GM21360 (cell line): Measurements from ENCODE around the gene NTF3.

ENCODE experiments used
- ATAC-seq: cut with Tn5 transposase; IDR thresholded peaks from one replicate; pipeline ENCODE4 v1.9.1; 2021; ENCODE audit warnings: mild to moderate bottlenecking, moderate library complexity; ENCODE audit not compliant: unreplicated experiment

The NTF3 gene

DNA sequence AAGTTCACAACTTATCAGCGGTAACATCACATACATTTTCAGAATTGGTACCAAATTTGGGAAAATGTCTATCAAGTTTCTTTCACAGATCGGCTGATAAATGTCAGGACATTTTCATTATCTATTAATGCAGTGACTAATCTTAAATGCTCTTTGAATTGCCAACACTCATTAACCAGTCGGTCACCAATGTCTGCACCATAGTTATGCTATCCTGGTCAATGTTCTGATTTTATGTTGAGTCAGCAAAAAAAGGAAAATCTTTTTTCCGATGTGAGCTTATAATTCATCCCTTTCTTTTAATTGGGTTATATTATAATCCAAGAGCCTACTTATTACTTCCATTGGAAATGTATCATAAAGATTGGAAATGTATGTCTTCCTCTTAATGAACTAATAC, 77.2 kb downstream of the NTF3 start:
- ATAC-seq: no peak

DNA sequence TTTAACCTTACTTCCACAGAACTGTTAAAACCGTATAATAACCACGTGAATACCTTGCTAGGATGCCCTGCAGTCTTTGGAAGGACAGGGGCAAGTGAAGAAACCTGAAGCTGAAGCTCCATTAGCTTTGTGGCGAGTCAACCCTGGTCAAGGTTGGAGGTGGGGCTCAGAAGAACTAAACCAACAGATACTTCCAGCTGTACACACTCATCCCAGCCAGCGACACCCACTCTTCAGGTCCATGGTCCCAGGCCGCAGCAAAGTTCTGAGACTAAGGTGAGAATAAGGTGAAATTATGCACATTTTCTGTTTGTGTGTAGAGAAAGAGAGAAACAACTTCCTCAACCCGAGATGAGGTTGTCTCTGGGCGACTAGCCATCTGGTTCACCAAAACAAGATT, 77.6 kb downstream of the NTF3 start:
- no peak for ATAC-seq

DNA sequence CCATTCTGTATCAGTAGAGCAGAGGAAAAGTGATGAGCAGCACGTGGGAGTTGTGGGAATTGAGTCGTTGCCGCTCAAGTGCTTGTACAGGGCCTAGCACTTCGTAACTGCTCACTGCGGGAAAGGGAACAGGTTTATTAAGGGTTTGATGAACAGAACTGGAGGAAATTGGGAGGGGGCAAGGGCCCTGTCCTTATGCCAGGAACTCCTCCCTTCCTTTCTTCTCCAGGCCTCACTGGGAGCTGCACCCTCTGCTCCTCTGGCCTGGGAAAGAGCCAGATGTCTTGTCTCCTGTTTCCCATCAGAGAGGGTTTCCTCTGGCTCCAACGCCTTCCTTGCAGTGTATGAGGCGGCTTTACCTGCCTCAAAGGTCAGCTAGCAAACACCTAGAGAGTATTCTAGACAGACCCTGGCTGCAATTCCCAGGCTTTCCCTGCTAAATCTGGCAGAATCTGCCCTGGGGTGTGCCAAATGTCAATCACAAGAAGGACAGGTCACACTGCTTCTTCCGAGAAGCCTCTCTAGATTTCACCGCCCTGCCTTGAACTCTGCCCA, 78.4 kb downstream of the NTF3 start:
- no peak for ATAC-seq

DNA sequence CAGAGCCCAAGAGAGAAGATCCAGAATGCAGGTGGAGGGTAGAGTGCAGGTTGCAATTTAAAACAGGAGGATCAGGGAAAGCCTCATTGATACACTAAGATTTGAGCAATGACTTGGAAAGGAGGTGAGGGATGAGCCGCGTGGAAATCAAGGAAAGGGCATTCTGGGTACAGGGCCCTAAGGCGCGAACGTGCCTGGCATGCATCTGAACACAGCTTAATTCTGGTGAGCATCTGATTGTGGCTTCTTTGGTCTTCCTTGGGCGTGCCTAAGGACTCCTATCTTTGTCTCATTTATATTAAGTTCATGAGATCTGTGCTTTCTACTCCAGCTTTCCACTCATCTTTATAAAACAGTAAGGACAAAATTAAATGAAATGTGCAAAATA, 79.3 kb downstream of the NTF3 start:
- no peak for ATAC-seq

- ATAC-seq: no peak
These were observed 80.0 kb downstream of the NTF3 start for GRCh38 chr12:5511644-5512600.

DNA sequence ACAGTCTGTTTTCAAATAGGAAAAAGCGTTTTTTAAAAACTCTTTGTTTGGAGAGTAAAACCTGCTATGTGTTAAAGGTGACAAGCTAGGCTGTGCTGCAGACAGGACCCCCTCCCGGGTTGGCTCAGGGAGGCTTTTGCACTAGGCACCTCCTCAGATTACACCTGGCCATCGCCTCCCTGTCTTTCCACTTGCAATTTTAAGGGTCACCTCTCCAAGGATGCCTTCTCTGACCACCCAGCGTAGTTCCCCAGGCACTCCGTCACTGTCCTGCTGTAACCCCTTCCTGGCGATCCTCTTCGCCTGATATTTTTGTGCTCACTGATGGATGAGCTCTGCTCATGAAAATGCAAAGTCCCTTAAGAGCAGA, 80.7 kb downstream of the NTF3 start:
- no peak for ATAC-seq

- ATAC-seq: no peak
These were observed 81.5 kb downstream of the NTF3 start for GRCh38 chr12:5513406-5513805.

DNA sequence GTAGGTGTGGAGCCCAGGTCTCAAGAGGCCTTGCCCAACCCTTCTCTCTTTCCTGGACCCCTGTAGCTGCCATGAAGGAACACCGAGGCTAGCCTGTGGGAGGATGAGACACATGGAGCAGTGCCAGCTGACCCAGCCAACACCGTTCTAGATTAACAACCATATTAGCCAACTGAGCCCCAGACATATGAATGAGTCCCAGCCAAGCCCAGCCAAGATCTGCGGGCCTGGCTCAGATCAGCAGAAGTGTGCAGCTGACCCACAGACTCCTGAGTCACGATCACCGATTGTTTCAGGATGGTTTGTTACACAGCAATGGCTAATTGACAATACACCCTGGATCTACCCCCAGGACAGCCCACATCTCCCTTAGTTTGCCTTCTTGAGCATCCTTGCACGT, 82.1 kb downstream of the NTF3 start:
- ATAC-seq: no peak

DNA sequence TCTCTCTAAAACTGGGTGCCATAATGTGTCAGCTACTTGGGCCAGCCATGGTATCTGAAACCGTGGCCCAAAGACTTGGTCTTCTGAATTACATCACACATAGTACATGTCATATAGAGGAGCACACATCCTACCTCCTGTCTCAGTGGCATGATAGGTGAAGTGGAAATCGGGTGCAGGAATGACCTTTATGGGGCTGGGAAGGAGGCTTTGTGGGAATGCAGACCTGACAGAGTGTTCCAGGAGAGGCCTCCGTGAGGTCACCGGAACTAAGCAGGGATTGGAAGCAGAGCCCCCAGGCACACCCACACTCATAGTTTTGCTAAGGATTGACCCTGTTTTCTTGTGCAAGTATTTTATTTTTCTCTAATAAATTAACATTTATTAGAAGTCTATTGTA, 82.6 kb downstream of the NTF3 start:
- no peak for ATAC-seq

GRCh38 chr12:5515458-5515857, 83.5 kb downstream of the NTF3 start:
- ATAC-seq: no peak

DNA sequence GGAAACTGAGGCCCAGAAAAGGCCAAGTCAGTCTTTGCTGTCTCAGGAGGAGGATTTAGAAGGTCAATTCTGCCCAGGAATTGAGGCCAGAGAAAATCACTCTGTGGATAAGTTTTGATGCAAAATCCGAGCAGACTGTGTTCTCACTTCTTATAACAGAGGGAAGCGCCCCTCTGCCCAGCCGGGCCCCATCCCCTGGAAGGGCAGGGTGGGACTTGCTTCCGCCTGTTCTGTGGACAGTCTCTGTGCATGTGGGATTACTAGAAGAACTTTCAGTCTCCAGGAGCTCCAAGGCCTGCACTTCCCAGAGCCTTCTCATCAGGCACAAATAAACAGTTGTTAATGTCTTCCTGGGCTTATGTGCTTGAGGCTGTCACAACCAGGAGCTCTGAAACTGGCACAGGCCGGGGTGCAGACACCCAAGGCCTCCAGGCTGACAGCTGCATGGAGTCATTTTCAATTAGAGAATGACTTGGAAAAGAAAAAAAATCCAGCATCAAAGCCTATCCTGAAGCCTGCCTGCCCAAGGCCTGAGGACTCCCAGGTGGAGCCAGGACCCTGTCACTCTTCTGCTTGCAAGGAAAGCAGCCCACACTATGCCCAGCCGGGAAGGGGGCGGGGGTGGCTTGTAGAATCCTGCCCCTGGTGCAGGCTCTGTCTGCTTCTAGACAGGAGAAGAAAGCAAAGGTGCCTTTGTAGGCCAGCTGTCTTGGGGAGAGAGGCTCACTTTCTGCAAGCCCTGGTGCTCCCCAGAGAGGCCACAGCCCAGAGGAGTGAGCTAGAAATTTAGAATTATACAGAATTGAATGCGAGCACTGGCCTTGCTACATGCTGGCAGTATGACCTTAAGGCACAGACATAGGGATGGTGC, 84.7 kb downstream of the NTF3 start:
- no peak for ATAC-seq

DNA sequence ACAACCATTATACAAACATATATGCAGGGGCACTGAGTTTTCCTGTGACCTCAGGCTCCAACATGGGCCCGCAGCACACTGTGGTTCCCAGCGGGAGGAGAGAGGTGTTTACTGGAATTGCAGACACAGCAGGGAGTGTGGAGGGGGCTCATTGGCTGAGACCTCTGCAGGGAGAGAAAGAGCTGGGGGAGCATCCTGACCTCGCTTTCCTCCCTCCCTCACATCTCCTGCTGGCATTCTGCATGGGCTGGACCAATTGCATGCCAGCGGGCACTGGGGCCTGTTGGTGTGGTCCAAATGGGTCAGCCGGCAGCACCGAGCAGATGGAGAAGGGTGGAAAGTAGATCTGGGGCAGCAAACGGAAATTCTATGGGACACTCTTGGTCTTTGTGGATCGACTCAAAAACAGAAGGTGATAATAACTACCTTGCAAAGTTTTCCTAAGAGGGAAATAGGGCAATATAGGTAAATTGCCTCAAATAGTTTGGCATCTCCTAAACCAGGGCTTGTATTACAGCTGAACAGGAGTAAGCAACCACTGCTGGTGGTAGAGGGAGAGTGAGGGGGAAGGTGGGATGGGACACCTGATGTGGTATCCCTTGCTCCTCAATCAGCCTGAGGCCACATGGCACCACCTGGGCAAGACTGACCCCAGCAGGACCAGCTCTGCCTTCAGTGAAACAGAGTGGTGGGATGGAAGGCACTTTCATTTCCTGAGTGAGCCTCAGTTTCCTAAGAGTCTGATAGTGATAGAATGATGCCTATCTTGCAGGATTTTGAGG, 86.9 kb downstream of the NTF3 start:
- ATAC-seq: no peak

- ATAC-seq: no peak
These were observed 88.1 kb downstream of the NTF3 start for GRCh38 chr12:5520037-5520436.

- ATAC-seq: no peak
These were observed 88.9 kb downstream of the NTF3 start for GRCh38 chr12:5520831-5521230.

DNA sequence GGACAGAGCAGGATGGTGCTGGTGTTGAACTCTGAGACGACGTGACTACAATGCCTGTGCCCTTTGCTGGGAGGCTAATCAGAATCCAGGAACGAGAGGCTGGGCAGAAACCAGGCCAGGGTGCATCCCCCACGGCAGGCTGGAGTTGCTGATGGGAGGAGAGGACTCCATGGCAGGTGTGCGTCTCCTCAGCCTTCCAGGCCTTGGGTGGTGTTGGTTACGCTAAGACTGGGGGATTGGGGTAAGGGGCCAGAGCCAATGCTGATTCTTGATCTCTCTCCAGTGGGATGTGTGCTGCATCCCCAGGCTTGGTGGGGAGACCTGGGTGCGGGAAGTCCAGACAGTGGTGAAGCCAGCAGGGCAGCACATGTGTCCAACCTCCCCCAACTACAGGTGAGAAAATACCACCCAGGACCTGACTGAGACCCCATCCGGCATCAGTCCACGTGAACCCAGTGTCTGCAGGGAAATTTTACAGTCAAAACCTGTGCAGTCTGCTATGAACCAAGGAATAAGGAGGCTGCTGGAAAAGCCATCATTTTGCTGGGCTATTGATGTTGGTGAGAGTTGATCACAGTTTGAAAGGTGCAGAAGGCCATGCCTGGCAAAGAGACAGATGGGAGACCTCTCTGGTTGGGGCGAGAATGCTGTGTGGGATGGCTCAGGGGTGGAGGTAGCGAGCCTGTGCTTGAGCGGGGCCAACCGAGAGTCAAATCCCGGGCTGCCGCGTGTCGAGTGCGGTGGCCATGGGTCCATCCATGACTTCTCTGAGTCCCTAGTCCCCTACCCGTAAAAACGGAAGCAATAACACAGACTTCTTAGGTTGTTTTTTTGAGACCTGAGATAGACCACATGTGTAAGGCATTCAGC, 89.8 kb downstream of the NTF3 start:
- ATAC-seq: no peak

GRCh38 chr12:5522432-5523335, 90.8 kb downstream of the NTF3 start:
- ATAC-seq: no peak

DNA sequence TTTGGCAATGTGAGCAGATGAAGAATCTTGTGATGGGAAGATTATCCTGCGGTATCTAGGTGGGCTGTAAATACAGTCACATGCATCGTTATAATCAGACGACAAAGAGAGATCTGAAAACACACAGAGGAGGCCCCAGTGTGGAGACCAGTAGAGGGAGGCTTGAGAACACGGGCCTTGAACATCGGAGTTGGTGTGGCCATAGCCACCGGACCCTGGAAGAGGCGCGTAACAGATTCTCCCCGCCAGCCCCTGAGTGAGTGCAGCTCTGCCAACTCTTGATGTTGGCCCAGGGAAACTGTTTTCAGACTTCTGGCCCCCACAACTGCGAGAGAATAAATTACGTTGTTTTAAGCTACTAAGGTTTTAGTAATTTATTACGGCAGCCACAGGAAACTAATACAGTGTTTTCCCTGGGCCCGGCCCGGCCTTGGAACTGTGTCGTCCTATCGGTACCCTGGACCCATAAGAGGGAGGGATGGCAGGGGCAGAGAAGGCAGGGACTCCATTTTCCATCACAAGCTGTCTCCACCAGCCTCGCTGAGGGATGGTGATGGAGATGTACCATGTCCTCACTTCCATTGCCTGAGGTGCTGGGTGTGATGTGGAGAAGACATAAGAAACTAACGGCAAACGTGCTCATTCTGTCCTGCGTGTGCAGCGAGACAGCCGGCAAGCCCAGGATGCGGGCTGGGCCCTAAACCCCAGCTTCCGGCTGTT, 91.6 kb downstream of the NTF3 start:
- no peak for ATAC-seq

GRCh38 chr12:5524116-5524768, 92.3 kb downstream of the NTF3 start:
- ATAC-seq: no peak
